CD4-positive, alpha-beta T cell (primary cell): ENCODE results near the gene TRIM33. TPM values are rescaled to one million over a fixed set of nuclear protein-coding genes. Genes with fewer than 3 reads are reported as not detected.

Experiments used
- ATAC-seq: fragments of 200-7000 bp; cut with Tn5 transposase; one replicate; pipeline ENCODE4 v1.10.0; 2022; ENCODE audit warnings: mild to moderate bottlenecking; ENCODE audit not compliant: poor library complexity
- CTCF ChIA-PET: fragments of 350-600 bp; sonication (Branson Sonifier 250); formaldehyde crosslinking; loops from one replicate; lab custom pipeline; 2021; ENCODE audit warnings: antibody characterized with exemption, inconsistent platforms; lab: Charles Lee
- POLR2A ChIA-PET: fragments of 350-600 bp; sonication (Branson Sonifier 250); formaldehyde crosslinking; loops from one replicate; lab custom pipeline; 2021; ENCODE audit warnings: antibody characterized with exemption, inconsistent platforms; lab: Charles Lee
- DNase-seq, 14 experiments: peaks; one replicate each; pipeline ENCODE4 v3.0.0-alpha.2; 2013 to 2020; ENCODE audit warnings: mixed read lengths in 2 of 14
- H3K27ac ChIP-seq, 2 donors: one replicate each; pipeline versions ENCODE4 v1.5.1 to v1.7.0; 2013; ENCODE audit warnings: low read length in 2 of 2, low read depth in 1 of 2, mild to moderate bottlenecking in 1 of 2
- H3K27me3 ChIP-seq, 2 experiments: 1 replicate in 1 of 2; 2 replicates in 1 of 2; pipeline versions ENCODE4 v1.6.1 to v1.7.0; 2013; ENCODE audit warnings: low read length in 2 of 2, control low read depth in 1 of 2, mild to moderate bottlenecking in 1 of 2, moderate library complexity in 1 of 2; ENCODE audit not compliant: insufficient read depth in 2 of 2, control insufficient read depth in 1 of 2
- H3K36me3 ChIP-seq: one replicate; pipeline ENCODE4 v1.6.1; 2013; ENCODE audit warnings: low read length, control low read depth; ENCODE audit not compliant: insufficient read depth
- H3K4me1 ChIP-seq: one replicate; pipeline ENCODE4 v1.6.1; 2013; ENCODE audit warnings: low read length, control low read depth; ENCODE audit not compliant: insufficient read depth
- H3K4me3 ChIP-seq: one replicate; pipeline ENCODE4 v1.5.1; 2013; ENCODE audit warnings: mild to moderate bottlenecking, low read length, moderate library complexity
- H3K9me3 ChIP-seq, 2 experiments: 1 replicate in 1 of 2; 2 replicates in 1 of 2; pipeline versions ENCODE4 v1.6.1 to v1.7.0; 2013; ENCODE audit warnings: low read length in 2 of 2, mild to moderate bottlenecking in 2 of 2, control low read depth in 1 of 2, moderate library complexity in 1 of 2; ENCODE audit not compliant: control insufficient read depth in 1 of 2, insufficient read depth in 1 of 2
- H3K27ac Mint-ChIP-seq: one replicate; pipeline ENCODE4 v1.8.0; 2020; ENCODE audit warnings: mixed read lengths
- H3K27me3 Mint-ChIP-seq: one replicate; pipeline ENCODE4 v1.8.0; 2021; ENCODE audit warnings: mixed read lengths
- H3K36me3 Mint-ChIP-seq: one replicate; pipeline ENCODE4 v1.8.0; 2021; ENCODE audit warnings: low read depth, mixed read lengths
- H3K4me1 Mint-ChIP-seq: one replicate; pipeline ENCODE4 v1.8.0; 2021; ENCODE audit warnings: low read depth, mixed read lengths
- H3K4me3 Mint-ChIP-seq: one replicate; pipeline ENCODE4 v1.8.0; 2020; ENCODE audit warnings: mild to moderate bottlenecking, mixed read lengths
- H3K9me3 Mint-ChIP-seq: one replicate; pipeline ENCODE4 v1.8.0; 2020; ENCODE audit warnings: mixed read lengths
- intact Hi-C, 2 experiments: fragments of 100-400 bp; cut with DNase I in 1 of 2; cut with micrococcal nuclease in 1 of 2; formaldehyde crosslinking; loops; one replicate each; pipeline versions ENCODE4 v1.15.1 to v1.9.0; 2023 to 2025; cut with DNase I, micrococcal nuclease
- total RNA-seq, 174 experiments: library from RNA in 2 of 174; stranded (reverse) in 2 of 174; gene quantifications; one replicate each; pipeline ENCODE4 v1.2.3 and lab custom pipeline; 2021 to 2026
- TF ChIP-seq, protein P1 (sequence below): fragments of 200-600 bp; IDR thresholded peaks from one replicate; pipeline ENCODE4 v1.8.0; 2022; ENCODE audit warnings: antibody characterized with exemption, mild to moderate bottlenecking

TRIM33 gene
- total RNA-seq, 2 experiments from 2014 or later = 42.6 to 45.0 TPM

- H3K27me3 Mint-ChIP-seq = peaks cover under 1% of the 10 kb centered on the region
- ChIA-PET CTCF (no interaction called here), POLR2A (no interaction called here)
- H3K9me3 Mint-ChIP-seq = no peaks in the 10 kb centered on the region
- Histone ChIP-seq H3K36me3 (no peaks in the 10 kb centered on the region), H3K4me3 (no peak overlapping the region), H3K9me3 (no peaks in the 10 kb centered on the region), H3K27ac (no peak overlapping the region), H3K4me1 (no peaks in the 10 kb centered on the region), H3K27me3 (no peaks in the 10 kb centered on the region)
- H3K4me1 Mint-ChIP-seq = no peaks in the 10 kb centered on the region
- intact Hi-C loops = no loop called here
- TF ChIP-seq, protein P1, sequence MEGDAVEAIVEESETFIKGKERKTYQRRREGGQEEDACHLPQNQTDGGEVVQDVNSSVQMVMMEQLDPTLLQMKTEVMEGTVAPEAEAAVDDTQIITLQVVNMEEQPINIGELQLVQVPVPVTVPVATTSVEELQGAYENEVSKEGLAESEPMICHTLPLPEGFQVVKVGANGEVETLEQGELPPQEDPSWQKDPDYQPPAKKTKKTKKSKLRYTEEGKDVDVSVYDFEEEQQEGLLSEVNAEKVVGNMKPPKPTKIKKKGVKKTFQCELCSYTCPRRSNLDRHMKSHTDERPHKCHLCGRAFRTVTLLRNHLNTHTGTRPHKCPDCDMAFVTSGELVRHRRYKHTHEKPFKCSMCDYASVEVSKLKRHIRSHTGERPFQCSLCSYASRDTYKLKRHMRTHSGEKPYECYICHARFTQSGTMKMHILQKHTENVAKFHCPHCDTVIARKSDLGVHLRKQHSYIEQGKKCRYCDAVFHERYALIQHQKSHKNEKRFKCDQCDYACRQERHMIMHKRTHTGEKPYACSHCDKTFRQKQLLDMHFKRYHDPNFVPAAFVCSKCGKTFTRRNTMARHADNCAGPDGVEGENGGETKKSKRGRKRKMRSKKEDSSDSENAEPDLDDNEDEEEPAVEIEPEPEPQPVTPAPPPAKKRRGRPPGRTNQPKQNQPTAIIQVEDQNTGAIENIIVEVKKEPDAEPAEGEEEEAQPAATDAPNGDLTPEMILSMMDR = no peak
- no peak overlapping the region for H3K4me3 Mint-ChIP-seq
- ATAC-seq (no peak), DNase-seq (no peak)
- H3K36me3 Mint-ChIP-seq = no peaks in the 10 kb centered on the region
- H3K27ac Mint-ChIP-seq = no peak overlapping the region
These were observed 34.8 kb upstream of the TRIM33 start for GRCh38 chr1:114545796-114546195.

GRCh38 chr1:114545315-114545714 is 34.3 kb upstream of the TRIM33 start:
- intact Hi-C loops = no loop called here
- Mint-ChIP-seq H3K36me3 (no peaks in the 10 kb centered on the region), H3K27ac (no peak overlapping the region), H3K4me1 (no peaks in the 10 kb centered on the region), H3K9me3 (no peaks in the 10 kb centered on the region), H3K27me3 (no peaks in the 10 kb centered on the region), H3K4me3 (no peak overlapping the region)
- Histone ChIP-seq H3K4me3 (no peak overlapping the region), H3K36me3 (no peaks in the 10 kb centered on the region), H3K27me3 (no peaks in the 10 kb centered on the region), H3K9me3 (no peaks in the 10 kb centered on the region), H3K4me1 (no peaks in the 10 kb centered on the region), H3K27ac (no peak overlapping the region)
- POLR2A ChIA-PET = no interaction called here
- DNase-seq (no peak), ATAC-seq (no peak)
- TF ChIP-seq, protein P1 = no peak
- CTCF ChIA-PET = no interaction called here

DNA sequence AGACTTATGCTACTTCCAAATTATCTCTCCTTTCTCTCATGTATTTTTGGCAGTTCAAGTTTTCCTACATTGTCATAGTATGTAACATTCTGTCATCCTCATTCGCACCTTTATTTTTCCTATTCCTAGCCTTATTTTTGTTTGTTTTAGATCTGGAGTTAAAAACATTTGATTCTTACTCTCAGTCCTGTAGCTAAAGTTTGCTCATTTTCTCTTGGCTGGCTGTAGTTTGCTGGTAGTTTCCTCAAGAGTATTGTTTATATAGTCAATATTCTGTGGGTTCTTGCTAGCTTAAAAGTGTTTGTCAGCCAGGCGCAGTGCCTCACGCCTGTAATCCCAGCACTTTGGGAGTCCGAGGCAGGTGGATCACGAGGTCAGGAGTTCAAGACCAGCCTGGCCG is 29.8 kb upstream of the TRIM33 start:
- Histone ChIP-seq H3K36me3 (no peaks in the 10 kb centered on the region), H3K9me3 (no peaks in the 10 kb centered on the region), H3K27me3 (no peaks in the 10 kb centered on the region), H3K27ac (no peak overlapping the region), H3K4me1 (no peaks in the 10 kb centered on the region), H3K4me3 (no peak overlapping the region)
- no peaks in the 10 kb centered on the region for H3K4me1 Mint-ChIP-seq
- CTCF ChIA-PET = no interaction called here
- no peak overlapping the region for H3K4me3 Mint-ChIP-seq
- TF ChIP-seq, protein P1 = no peak
- ATAC-seq (no peak), DNase-seq (no peak)
- no peaks in the 10 kb centered on the region for H3K36me3 Mint-ChIP-seq
- POLR2A ChIA-PET = no interaction called here
- no peaks in the 10 kb centered on the region for H3K9me3 Mint-ChIP-seq
- H3K27me3 Mint-ChIP-seq = no peaks in the 10 kb centered on the region
- no peak overlapping the region for H3K27ac Mint-ChIP-seq
- intact Hi-C loops = no loop called here
